IMR-90 (cell line): ENCODE measurements around the gene TTLL9.

Experiments used
- BHLHE40 ChIP-seq: fragments of 150-350 bp; IDR thresholded peaks from 2 replicates; pipeline ENCODE4 v1.6.1; 2016; ENCODE audit warnings: mild to moderate bottlenecking, low read depth, low read length
- CEBPB ChIP-seq: IDR thresholded peaks from 2 replicates; pipeline ENCODE4 v1.6.1; 2012; ENCODE audit warnings: low read depth, low read length, improper control_type of control experiment
- CTCF ChIP-seq: conservative IDR thresholded peaks from 2 replicates; pipeline ENCODE4 v1.5.1; 2012; ENCODE audit warnings: mild to moderate bottlenecking, low read depth, low read length, improper control_type of control experiment
- ELK1 ChIP-seq: fragments of 150-350 bp; IDR thresholded peaks from 2 replicates; pipeline ENCODE4 v1.6.1; 2016; ENCODE audit warnings: low read depth, mild to moderate bottlenecking, low read length, moderate library complexity, borderline replicate concordance
- FOS ChIP-seq: fragments of 150-350 bp; IDR thresholded peaks from 2 replicates; pipeline ENCODE4 v1.6.1; 2016; ENCODE audit warnings: low read depth, low read length
- MAFK ChIP-seq: IDR thresholded peaks from 2 replicates; pipeline ENCODE4 v1.6.1; 2012; ENCODE audit warnings: low read depth, low read length, improper control_type of control experiment
- MAZ ChIP-seq: IDR thresholded peaks from 2 replicates; pipeline ENCODE4 v1.6.1; 2012; ENCODE audit warnings: low read depth, mild to moderate bottlenecking, low read length, improper control_type of control experiment, moderate library complexity, borderline replicate concordance
- MXI1 ChIP-seq: IDR thresholded peaks from 2 replicates; pipeline ENCODE4 v1.6.1; 2012; ENCODE audit warnings: low read depth, mild to moderate bottlenecking, low read length, moderate library complexity, borderline replicate concordance
- POLR2A ChIP-seq: IDR thresholded peaks from 2 replicates; pipeline ENCODE4 v1.6.1; 2012; ENCODE audit warnings: mild to moderate bottlenecking, low read depth, low read length
- RCOR1 ChIP-seq: IDR thresholded peaks from 2 replicates; pipeline ENCODE4 v1.6.1; 2012; ENCODE audit warnings: mild to moderate bottlenecking, low read length, improper control_type of control experiment; ENCODE audit not compliant: insufficient replicate concordance
- RFX5 ChIP-seq: IDR thresholded peaks from 2 replicates; pipeline ENCODE4 v1.8.0; 2012; ENCODE audit warnings: low read depth, mild to moderate bottlenecking, low read length, moderate library complexity
- USF2 ChIP-seq: fragments of 150-350 bp; IDR thresholded peaks from 2 replicates; pipeline ENCODE4 v1.6.1; 2017; ENCODE audit warnings: mild to moderate bottlenecking, antibody characterized with exemption, low read length, low read depth

- TF ChIP-seq POLR2A (no peak), CTCF (no peak), MAZ (no peak), USF2 (no peak), RFX5 (no peak), MXI1 (no peak), MAFK (no peak), ELK1 (no peak), BHLHE40 (no peak), FOS (no peak), CEBPB (no peak), RCOR1 (no peak)
Observed at GRCh38 chr20:31916708-31917107, 46.3 kb downstream of the TTLL9 start.
